GM19463 (cell line): ENCODE results near the gene TFAP2C.
"Not testable (repeated sequence)": the region's sequence is repeated elsewhere in the genome, so short reads cannot be mapped to it uniquely, and the experiment has no call there.

Experiments
- ATAC-seq: cut with Tn5 transposase; IDR thresholded peaks from one replicate; pipeline ENCODE4 v1.9.1; 2021; ENCODE audit warnings: mild to moderate bottlenecking, moderate library complexity; ENCODE audit not compliant: unreplicated experiment

The TFAP2C gene

GRCh38 chr20:56637576-56637975 is 8.5 kb downstream of the TFAP2C start:
- ATAC-seq: no peak

DNA sequence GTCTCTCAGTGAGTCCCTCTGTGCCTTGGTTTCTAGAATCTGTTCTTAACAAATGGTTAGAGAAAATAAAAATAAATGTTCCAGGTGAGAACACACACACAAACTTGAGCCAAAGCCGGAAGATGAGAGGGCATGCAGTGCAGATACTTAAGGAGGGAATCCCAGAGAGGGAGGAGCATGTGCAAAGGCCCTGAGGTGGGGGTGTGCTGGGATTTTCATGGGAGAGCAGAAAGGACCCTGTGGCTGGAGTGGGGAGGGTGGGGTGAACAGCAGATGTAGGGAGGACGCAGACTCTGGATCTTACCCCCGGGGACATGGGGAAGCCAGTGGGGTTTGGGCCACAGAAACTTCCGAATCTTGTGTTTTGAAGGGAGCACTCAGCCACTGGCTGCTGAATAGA is 17.5 kb downstream of the TFAP2C start:
- no peak for ATAC-seq

DNA sequence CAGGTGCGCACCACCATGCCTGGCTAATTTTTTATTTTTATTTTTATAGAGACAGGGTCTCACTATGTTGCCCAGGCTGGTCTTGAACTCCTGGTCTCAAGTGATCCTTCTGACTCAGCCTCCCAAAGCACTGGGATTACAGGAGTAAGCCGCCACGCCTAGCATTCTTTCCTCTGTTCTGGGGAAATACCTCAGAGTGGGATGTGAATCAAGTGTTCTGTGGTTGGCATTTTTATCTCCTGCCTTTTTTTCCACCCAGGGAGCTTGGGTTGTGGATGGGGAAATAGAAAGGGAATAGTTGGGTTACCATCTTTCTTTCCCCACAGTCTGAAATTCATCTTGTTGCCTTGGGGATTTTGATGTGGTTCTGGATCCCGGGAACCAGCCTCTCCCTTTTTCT is 24.1 kb downstream of the TFAP2C start:
- ATAC-seq: no peak

DNA sequence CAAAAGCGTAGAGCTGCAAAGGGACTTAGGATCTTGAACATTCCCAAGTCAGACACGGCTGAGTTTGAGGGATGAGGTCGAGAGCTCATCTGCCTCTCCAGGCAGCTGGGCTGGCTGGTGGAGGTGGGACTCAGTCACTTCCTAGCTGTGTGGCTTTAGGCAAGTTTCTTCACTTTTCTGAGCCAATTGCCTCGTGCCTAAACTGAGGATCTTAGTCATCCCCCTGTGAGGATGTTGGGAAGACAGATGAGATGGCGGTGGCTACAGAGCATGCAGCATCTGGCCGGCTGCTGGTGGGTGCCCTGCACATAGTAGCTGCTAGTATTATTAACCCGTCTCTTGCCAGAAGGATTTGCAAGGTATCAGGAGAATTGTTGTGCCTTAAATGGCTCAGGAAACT is 27.5 kb downstream of the TFAP2C start:
- no peak for ATAC-seq

GRCh38 chr20:56657879-56658278 is 28.8 kb downstream of the TFAP2C start:
- no peak for ATAC-seq

DNA sequence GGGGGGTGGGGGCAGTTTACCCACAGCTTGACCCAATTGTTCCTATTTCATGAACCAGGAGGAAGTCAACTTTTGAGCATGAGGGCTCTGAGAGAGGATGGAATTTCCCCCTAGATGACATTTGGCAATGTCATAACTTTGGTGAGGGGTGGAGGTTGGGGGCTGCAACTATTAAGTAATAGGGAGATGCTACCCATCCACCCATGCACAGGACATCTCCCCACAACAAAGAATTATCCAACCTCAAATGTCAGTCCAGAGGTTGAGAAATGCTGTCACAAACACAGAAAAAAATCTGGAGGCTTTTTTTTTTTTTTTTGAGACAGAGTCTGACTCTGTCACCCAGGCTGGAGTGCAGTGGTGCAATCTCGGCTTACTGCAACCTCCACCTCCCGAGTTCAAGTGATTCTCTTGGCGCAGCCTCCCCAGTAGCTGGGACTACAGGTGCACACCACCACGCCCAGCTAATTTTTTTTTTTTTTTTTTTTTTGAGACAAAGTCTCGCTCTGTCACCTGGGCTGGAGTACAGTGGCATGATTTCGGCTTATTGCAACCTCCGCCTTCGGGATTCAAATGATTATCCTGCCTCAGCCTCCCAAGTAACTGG is 29.3 kb downstream of the TFAP2C start:
- ATAC-seq: not testable (repeated sequence)

- no peak for ATAC-seq
These were observed 34.6 kb downstream of the TFAP2C start for GRCh38 chr20:56663660-56664059.

- ATAC-seq: no peak
These were observed 35.7 kb downstream of the TFAP2C start for GRCh38 chr20:56664796-56665195.

GRCh38 chr20:56665806-56666205 is 36.7 kb downstream of the TFAP2C start:
- ATAC-seq: no peak

DNA sequence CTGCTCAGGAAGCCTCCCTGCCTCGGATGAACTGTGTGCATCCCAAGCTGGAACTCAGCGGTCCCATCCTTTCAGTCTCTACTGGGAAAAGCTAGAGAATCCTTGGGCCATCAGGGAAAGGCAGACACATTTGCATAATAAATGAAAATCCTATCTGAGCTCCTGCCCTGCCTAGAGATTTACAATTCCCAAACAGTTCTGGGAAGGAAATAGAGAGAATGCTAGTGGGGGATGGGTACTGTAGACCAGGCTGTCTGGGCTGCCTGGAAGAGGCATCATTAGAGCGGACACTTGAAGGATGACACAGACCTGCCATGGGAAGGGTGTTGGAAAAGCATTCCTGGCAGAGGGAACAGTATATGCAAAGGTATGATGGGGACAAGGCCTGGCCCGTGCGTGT is 44.3 kb downstream of the TFAP2C start:
- no peak for ATAC-seq

DNA sequence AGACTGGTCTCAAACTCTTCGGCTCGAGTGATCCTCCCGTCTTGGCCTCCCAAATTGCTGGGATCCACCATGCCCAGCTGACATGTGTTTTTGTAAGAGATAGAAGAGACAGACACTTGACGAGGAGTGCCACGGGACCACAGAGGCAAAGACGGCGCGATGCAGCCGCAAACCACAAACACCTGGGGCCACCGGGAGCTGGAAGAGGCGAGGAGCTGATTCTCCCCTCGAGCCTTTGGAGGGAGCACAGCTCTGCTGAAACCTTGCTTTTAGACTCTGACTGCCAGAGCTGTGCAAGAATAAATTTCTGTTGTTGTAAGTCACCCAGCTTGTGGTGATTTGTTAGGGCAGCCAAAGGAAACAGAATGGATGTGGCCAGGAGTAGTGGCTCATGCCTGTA is 46.9 kb downstream of the TFAP2C start:
- ATAC-seq: no peak

DNA sequence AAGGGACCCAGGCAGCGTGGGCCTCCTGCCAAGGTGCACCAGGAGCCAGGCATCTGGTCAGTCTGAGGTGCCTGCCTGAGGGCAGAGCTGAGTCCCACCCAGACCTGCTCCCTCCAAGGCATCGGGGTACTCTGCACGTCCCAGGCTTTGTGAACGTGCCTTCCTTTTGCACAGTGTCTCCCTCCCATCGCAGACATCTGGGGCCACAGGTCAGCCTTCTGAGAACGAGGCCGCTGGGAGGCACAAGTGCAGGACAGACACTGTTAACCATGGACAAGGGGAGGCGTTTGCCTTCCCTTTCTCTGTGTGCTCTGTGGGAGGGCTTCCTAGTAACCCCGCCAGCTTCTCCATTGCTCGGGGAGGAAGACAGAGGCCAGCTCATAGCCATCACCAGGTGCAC is 47.6 kb downstream of the TFAP2C start:
- ATAC-seq: no peak

- ATAC-seq: no peak
These were observed 54.2 kb downstream of the TFAP2C start for GRCh38 chr20:56683077-56683865.

DNA sequence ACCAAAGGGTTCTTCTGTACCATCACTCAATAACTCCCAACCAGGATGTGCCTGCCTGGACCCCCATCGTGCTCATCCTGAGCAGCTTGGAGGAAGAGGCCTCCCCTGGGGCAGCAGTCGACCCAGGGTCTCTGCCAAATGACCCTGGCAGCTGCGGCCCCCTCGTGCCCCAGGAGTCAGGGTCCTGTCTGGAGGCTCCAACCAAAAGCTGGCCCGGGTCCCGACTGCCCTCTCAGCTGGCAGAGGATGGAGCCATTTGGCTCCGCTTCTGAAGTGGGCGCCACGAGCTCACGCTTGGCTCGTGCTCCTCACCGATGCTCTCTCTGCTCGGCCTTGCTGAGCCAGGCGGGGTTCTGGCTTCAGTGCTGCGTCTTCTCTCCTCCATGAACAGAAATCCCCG is 56.8 kb downstream of the TFAP2C start:
- no peak for ATAC-seq

DNA sequence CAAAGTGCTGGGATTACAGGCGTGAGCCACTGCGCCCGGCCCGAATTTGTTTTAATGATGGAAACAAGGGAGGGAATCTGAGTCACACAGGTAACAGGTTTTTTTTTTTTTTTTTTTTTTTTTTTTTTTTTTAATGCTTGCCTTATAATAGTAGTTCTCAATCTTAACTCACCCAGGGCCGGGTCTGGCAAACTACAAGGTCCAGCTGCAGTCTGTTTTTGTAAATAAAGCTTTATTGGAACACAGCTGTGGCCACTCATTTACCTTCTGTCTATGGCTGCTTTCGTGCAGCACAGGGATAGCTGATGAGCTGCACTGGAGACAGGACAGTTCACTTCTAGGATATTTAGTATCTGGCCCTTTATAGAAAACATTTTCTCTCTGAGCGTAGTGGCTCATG is 58.0 kb downstream of the TFAP2C start:
- no peak for ATAC-seq

DNA sequence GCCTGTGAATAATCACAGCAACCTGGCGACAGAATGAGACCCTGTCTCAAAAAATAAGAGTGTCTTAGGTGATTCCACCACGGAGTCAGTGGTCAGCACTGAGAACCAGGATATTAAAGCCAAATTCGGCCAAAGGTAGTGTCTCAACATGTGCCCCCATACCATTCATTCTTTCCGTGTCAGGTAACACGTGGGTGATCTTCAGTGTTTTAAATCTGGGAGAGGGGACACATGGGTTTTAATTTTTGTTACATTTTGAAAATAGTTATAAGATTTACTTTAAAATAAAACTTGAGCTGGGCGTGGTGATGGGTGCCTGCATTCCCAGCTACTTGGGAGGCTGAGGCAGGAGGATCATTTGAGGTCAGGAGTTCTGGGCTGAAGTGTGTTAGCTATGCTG is 59.0 kb downstream of the TFAP2C start:
- no peak for ATAC-seq
